GM21529 (cell line): ENCODE results near the gene MT2A.
"Not testable (repeated sequence)": the region's sequence is repeated elsewhere in the genome, so short reads cannot be mapped to it uniquely, and the experiment has no call there.

Experiments used
- ATAC-seq: cut with Tn5 transposase; IDR thresholded peaks from one replicate; pipeline ENCODE4 v1.9.1; 2021; ENCODE audit not compliant: unreplicated experiment

MT2A gene

GRCh38 chr16:56618138-56618537 is 9.8 kb downstream of the MT2A start:
- ATAC-seq: no peak

GRCh38 chr16:56620339-56620897 is 12.0 kb downstream of the MT2A start:
- no peak for ATAC-seq

DNA sequence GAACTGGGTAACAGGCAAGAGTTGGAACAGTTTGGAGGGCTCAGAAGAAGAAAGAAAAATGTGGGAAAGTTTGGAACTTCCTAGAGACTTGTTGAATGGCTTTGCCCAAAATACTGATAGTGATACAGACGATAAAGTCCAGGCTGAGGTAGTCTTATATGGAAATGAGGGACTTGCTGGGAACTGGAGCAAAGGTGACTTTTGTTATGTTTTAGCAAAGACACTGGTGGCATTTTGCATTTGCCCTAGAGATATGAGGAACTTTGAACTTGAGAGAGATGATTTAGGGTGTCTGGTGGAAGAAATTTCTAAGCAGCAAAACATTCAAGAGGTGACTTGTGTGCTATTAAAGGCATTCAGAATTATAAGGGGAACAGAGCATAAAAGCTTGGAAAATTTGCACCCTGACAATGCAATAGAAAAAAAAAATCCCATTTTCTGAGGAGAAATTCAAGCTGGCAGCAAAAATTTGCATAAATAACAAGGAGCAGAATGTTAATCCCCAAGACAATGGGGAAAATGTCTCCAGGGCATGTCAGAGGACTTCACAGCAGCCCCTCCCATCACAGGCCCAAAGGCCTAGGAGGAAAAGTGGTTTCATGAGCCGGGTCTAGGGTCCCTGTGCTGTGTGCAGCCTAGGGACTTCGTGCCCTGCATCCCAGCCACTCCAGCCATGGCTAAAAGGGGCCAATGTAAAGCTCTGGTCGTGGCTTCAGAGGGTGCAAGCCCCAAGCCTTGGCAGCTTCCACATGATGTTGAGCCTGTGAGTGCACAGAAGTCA is 13.5 kb downstream of the MT2A start:
- ATAC-seq: not testable (repeated sequence)

- ATAC-seq: not testable (repeated sequence)
These were observed 14.8 kb downstream of the MT2A start for GRCh38 chr16:56623184-56623583.

DNA sequence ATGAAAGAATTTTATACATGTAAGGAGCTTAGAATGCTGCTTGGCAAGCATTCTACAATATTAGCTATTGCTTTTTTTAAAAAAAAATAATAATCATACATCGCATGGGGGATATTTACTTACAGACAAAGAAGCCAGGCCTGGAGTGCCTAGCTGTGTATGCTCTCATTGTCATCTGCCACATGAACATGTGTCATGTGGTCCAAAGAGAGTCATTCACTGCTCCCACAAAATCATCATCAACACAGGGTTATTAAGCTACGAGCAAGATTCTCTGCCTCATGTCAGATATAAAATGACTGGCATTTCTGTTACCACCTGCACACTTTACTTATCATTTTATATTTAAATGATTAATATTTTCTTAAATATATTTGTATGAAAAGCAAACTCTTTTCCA is 15.3 kb downstream of the MT2A start:
- ATAC-seq: no peak

- no peak for ATAC-seq
These were observed 17.0 kb downstream of the MT2A start, which contains the start of gene MT1E for GRCh38 chr16:56625140-56625942. TSS of gene MT1E (plus strand) at chr16:56625781. CDS start at chr16:56625852, 71 bp downstream.

DNA sequence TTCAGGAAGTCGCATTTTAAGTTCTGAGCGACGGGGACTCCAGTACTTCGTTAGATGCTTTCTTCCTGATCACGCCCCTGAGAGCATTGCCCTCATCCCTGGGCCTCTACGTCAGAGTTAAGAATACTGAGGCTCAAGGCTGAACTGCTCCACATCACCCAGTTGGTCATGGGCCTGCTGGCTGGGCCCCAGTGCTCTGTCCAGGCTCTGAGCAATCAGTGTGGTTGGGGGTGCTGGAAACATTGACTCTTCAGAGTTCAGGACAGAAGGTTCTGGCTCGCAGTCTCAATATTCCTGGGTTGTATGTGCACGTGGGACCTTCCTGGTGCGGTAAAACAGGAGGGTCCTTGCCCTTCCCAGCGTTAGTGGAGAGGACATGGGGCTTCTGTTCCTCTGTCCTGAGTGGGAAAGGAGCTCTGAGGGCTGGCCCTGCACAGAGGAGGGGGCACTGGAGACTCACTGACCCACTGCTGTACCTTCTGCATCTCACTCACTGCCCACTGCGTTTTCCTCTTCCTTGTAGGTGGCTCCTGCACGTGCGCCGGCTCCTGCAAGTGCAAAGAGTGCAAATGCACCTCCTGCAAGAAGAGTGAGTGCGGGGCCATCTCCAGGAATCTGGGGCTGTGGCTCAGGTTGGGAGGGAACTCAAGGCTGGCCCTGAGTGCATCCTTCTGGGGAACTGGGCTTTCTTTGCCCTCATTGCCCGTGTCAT is 17.7 kb downstream of the MT2A start:
- no peak for ATAC-seq

DNA sequence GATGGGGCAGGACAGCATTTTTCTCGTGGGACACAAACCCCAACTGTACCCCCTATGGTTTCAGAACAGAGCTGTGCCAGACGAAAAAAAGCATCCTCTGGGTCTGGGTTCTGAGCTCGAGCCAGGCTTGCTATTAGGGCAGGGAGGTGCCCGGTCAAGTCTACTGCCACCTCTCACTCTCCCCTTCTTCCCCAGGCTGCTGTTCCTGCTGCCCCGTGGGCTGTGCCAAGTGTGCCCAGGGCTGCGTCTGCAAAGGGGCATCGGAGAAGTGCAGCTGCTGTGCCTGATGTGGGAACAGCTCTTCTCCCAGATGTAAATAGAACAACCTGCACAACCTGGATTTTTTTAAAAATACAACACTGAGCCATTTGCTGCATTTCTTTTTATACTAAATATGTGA is 18.3 kb downstream of the MT2A start:
- ATAC-seq: no peak

DNA sequence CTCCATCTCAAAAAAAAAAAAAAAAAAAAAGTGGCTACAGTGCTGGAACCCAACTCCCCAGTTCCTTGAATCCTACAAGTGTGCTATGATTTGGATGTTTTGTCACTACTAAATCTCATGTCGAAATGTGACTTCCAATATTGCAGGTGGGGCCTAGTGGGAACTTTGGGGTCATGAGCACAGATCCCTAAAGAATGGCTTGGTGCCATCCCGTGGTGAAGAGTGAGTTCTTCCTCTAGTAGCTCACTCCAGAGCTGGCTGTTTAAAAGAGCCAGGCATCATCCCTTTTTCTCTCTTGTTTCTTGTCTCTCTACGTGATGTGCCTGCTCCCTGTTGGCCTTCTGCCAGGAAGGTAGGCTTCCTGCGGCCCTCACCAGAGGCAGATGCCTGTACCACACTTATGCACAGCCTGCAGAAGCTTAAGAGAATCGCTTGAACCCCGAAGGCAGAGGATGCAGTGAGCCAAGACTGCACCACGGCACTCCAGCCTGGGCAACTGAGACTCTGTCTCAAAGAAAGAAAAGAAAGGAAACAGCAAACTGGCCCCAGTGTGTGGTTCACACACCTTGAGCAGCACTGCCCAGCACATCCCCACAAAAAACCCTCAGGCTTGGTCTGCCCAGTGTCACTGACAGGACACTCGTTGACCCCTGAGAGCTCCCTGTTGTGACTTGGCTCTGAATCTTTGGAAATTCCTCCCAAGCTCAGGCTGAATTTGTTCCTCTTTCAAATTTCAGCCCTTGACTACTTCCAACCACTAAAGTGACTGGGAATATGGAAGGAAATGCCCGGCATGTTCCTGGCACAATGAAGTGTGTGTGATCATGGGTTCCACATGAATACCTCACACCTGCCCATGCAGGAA is 20.3 kb downstream of the MT2A start:
- no peak for ATAC-seq

- no peak for ATAC-seq
These were observed 21.1 kb downstream of the MT2A start for GRCh38 chr16:56629531-56629930.

- peak; percentile 89 for ATAC-seq
These were observed 21.8 kb downstream of the MT2A start for GRCh38 chr16:56630134-56630533.

DNA sequence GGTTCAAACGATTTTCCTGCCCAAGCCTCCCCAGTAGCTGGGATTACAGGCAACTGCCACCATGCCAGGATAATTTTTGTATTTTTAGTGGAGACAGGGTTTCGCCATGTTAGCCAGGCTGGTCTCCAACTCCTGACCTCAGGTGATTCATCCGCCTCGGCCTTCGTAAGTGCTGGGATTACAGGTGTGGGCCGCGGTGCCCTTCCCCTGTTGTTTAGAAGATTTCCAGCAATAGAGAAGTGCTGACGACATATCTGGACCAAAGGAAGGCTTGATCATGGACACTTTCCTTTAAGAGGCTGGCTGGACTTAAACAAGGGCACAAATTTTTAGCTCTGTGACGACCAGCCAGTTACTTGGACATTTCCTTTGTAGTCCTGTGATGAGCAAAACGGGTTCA is 22.8 kb downstream of the MT2A start:
- ATAC-seq: no peak

DNA sequence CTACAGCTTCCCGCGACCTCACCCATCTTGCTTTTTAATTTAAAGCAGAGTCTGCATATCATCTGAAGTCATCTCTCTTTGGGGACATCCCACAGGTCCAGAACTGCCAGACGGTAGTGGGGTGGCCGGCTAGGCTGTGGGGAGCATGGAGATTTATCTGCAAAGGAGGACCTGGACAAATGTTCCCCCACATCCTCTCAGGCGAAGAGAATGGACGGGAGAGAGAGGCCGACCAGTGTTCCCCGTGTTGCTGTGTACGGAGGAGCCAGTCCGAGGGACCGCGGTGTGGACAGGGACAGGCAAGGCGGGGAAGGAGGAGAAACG is 23.4 kb downstream of the MT2A start:
- no peak for ATAC-seq

DNA sequence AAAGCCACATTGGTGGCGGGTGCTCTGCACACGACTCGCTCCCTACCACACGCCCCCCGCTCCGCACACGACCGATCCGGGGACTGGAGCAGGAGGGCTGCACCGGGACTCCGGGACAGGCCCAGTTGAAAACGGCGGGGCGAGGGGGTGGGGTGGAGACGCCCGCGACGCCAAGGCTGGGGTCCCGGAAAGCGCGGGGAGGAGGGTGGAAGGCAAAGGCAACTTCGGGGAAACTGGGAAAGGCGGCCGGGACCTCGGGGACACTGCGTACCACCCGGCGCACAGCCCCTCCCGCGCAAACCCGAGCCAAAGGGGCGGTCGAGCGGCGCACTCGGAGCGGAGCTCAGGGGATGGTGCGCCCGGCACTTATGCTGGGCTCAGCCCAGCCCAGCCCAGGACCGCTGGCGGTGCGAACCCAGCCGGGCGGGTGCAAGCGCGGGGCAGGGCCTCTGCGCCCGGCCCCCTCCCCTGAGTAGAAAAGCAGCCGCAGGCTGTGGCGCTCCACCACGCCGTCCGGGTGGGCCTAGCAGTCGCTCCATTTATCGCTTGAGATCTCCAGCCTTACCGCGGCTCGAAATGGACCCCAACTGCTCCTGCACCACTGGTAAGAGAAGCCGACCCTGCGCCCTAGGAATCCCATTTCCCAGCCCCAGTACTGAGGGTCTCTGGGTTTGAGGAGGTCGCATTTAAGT is 23.9 kb downstream of the MT2A start, which contains the start of gene MT1M:
TSS of gene MT1M (plus strand) at position 504 of the 692 bp plus-strand sequence. CDS start at position 577, 73 bp downstream.
- no peak for ATAC-seq

DNA sequence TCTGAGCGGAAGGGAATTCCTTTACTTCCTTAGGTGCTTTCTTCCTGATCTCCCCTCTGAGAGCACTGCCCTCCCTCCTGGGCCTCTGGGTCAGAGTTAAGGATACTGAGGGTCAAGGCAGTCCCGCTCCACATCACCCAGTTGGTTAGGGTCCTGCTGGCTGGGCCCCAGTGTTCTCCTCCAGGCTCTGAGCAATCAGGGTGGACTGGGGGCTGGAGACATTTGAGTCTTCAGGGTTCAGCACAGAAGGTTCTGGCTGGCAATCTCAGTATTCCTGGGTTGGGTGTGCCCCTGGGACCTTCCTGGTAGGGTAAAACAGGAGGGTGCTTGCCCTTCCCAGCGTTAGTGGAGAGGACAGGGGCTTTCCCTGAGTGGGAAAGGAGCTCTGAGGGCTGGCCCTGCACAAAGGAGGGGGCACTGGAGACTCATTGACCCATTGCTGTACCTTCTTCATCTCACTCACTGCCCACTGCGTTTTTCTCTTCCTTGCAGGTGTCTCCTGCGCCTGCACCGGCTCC is 24.5 kb downstream of the MT2A start:
- no peak for ATAC-seq

DNA sequence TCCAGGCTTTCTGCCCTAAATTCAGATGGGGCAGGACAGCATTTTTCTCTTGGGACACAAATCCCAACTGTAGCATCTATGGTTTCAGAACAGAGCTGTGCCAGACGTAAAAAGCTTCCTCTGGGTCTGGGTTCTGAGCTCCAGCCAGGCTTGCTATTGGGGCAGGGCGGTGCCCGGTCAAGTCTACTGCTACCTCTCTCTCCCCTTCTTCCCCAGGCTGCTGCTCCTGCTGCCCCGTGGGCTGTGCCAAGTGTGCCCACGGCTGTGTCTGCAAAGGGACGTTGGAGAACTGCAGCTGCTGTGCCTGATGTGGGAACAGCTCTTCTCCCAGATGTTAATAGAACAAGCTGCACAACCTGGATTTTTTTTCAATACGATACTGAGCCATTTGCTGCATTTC is 25.2 kb downstream of the MT2A start:
- no peak for ATAC-seq

GRCh38 chr16:56634715-56635440 is 26.5 kb downstream of the MT2A start:
- no peak for ATAC-seq

DNA sequence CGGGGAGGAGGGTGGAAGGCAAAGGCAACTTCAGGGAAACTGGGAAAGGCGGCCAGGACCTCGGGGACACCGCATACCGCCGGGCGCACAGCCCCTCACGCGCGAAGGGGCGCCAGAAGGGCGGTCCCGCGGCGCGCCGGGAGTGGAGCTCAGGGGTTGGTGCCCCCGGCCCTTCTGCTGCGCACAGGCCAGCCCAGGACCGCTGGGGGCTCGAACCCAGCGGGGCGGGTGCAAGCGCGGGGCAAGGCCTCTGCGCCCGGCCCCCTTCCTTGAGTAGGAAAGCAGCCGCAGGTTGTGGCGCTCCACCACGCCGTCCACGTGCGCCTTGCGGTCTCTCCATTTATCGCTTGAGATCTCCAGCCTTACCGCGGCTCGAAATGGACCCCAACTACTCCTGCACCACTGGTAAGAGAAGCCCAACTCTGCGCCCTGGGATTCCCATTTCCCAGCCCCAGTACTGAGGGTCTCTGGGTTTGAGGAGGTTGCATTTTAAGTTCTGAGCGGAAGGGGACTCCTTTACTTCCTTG is 27.1 kb downstream of the MT2A start:
- ATAC-seq: no peak
